Ramos (cell line): ENCODE results near the gene PDCL3.

ENCODE experiments used
- in situ Hi-C: fragments of 300-500 bp; cut with MboI; formaldehyde crosslinking; loops from one replicate; pipeline ENCODE4 v1.14.3; 2022; ENCODE audit warnings: low sequenced_read_pairs; ENCODE audit not compliant: unreplicated experiment

Gene PDCL3

GRCh38 chr2:100562613-100563406 is at the start of gene PDCL3:
PDCL3 (plus strand) TSS chr2:100562993; CDS start chr2:100563068, 75 bp downstream.
- in situ Hi-C loops: no loop called here

- in situ Hi-C loops: no loop called here
Observed at GRCh38 chr2:100513650-100514049, 49.1 kb upstream of the PDCL3 start.

GRCh38 chr2:100517556-100517955 is 45.2 kb upstream of the PDCL3 start:
- in situ Hi-C loops: no loop called here

- in situ Hi-C loops: no loop called here
Observed at GRCh38 chr2:100518801-100519200, 44.0 kb upstream of the PDCL3 start.

- in situ Hi-C loops: no loop called here
Observed at GRCh38 chr2:100520224-100520623, 42.6 kb upstream of the PDCL3 start.

GRCh38 chr2:100522430-100522829 is 40.4 kb upstream of the PDCL3 start:
- in situ Hi-C loops: no loop called here

GRCh38 chr2:100524331-100524730 is 38.5 kb upstream of the PDCL3 start:
- in situ Hi-C loops: no loop called here

GRCh38 chr2:100526868-100527267 is 35.9 kb upstream of the PDCL3 start:
- in situ Hi-C loops: no loop called here

- in situ Hi-C loops: no loop called here
Observed at GRCh38 chr2:100527440-100528015, 35.3 kb upstream of the PDCL3 start.

- in situ Hi-C loops: no loop called here
Observed at GRCh38 chr2:100529176-100529575, 33.6 kb upstream of the PDCL3 start.

GRCh38 chr2:100529900-100530299 is 32.9 kb upstream of the PDCL3 start:
- in situ Hi-C loops: no loop called here

- in situ Hi-C loops: no loop called here
Observed at GRCh38 chr2:100535855-100536254, 26.9 kb upstream of the PDCL3 start.

GRCh38 chr2:100537918-100538317 is 24.9 kb upstream of the PDCL3 start:
- in situ Hi-C loops: no loop called here

GRCh38 chr2:100539221-100539620 is 23.6 kb upstream of the PDCL3 start:
- in situ Hi-C loops: no loop called here

GRCh38 chr2:100541404-100541803 is 21.4 kb upstream of the PDCL3 start:
- in situ Hi-C loops: no loop called here

GRCh38 chr2:100542418-100542817 is 20.4 kb upstream of the PDCL3 start:
- in situ Hi-C loops: no loop called here

GRCh38 chr2:100544911-100545596 is 17.7 kb upstream of the PDCL3 start:
- in situ Hi-C loops: no loop called here

GRCh38 chr2:100546469-100546868 is 16.3 kb upstream of the PDCL3 start:
- in situ Hi-C loops: no loop called here

- in situ Hi-C loops: no loop called here
Observed at GRCh38 chr2:100548771-100549170, 14.0 kb upstream of the PDCL3 start.

- in situ Hi-C loops: no loop called here
Observed at GRCh38 chr2:100551303-100551702, 11.5 kb upstream of the PDCL3 start.

- in situ Hi-C loops: no loop called here
Observed at GRCh38 chr2:100554798-100555407, 7.9 kb upstream of the PDCL3 start.
